Measurements from ENCODE around the gene LRRC17. TPM values are rescaled to one million over a fixed set of nuclear protein-coding genes. Genes with fewer than 3 reads are reported as not detected.

The LRRC17 gene
- total and polyA plus RNA-seq, 2 of the 4 experiments (the other 2 are of a cell fraction): 250 to 280 TPM

Other genes starting within 250 kb of the LRRC17 start
- 0.83 and 1.3 TPM in 2 replicates for gene POLR2J2, start 241.3 kb upstream of the LRRC17 start, total RNA-seq (2012; rRNA removed)
- 1.3 and 1.6 TPM in 2 replicates for gene POLR2J2, start 241.3 kb upstream of the LRRC17 start, polyA plus RNA-seq (2012; rRNA removed)
- gene FAM185A, start 164.0 kb upstream of the LRRC17 start, total RNA-seq (2012; rRNA removed): 4.3 and 6.4 TPM in 2 replicates
- gene FAM185A, start 164.0 kb upstream of the LRRC17 start, polyA plus RNA-seq (2012; rRNA removed): 3.0 and 3.6 TPM in 2 replicates
- gene FBXL13, start 161.8 kb downstream of the LRRC17 start, total RNA-seq (2012; rRNA removed): 0.36 and 0.83 TPM in 2 replicates
- gene FBXL13, start 161.8 kb downstream of the LRRC17 start, polyA plus RNA-seq (2012; rRNA removed): 0.07 and 0.24 TPM in 2 replicates
- 21.0 and 32.5 TPM in 2 replicates for gene ARMC10, start 162.1 kb downstream of the LRRC17 start, total RNA-seq (2012; rRNA removed)
- 14.4 and 17.4 TPM in 2 replicates for gene ARMC10, start 162.1 kb downstream of the LRRC17 start, polyA plus RNA-seq (2012; rRNA removed)
- 3.4 and 3.6 TPM in 2 replicates for gene NAPEPLD, start 236.1 kb downstream of the LRRC17 start, total RNA-seq (2012; rRNA removed)
- gene NAPEPLD, start 236.1 kb downstream of the LRRC17 start, polyA plus RNA-seq (2012; rRNA removed): 1.4 and 2.2 TPM in 2 replicates

All from IMR-90 (cell line).